Activated T-cell treated with anti-CD3 and anti-CD28 coated beads, Interleukin-2, amount 50 U/mL, for 24 hours (primary cell): ENCODE results near the gene MBD4.
A peak's percentile ranks its signal among the peaks of the same experiment; 100 is the strongest.

Experiments
- DNase-seq: peaks from one replicate; pipeline ENCODE4 v3.0.0-alpha.2; 2020
- H3K27ac Mint-ChIP-seq: 2 replicates; pipeline ENCODE4 v1.8.0; 2020; ENCODE audit warnings: mild to moderate bottlenecking, mixed read lengths
- H3K27me3 Mint-ChIP-seq: 2 replicates; pipeline ENCODE4 v1.8.0; 2020; ENCODE audit warnings: mixed read lengths
- H3K36me3 Mint-ChIP-seq: 2 replicates; pipeline ENCODE4 v1.8.0; 2020; ENCODE audit warnings: low read depth, mixed read lengths
- H3K4me1 Mint-ChIP-seq: 2 replicates; pipeline ENCODE4 v1.8.0; 2020; ENCODE audit warnings: low read depth, mixed read lengths
- H3K4me3 Mint-ChIP-seq: 2 replicates; pipeline ENCODE4 v1.8.0; 2020; ENCODE audit warnings: mild to moderate bottlenecking, moderate library complexity, mixed read lengths
- H3K9me3 Mint-ChIP-seq: 2 replicates; pipeline ENCODE4 v1.8.0; 2020; ENCODE audit warnings: mixed read lengths

The MBD4 gene

DNA sequence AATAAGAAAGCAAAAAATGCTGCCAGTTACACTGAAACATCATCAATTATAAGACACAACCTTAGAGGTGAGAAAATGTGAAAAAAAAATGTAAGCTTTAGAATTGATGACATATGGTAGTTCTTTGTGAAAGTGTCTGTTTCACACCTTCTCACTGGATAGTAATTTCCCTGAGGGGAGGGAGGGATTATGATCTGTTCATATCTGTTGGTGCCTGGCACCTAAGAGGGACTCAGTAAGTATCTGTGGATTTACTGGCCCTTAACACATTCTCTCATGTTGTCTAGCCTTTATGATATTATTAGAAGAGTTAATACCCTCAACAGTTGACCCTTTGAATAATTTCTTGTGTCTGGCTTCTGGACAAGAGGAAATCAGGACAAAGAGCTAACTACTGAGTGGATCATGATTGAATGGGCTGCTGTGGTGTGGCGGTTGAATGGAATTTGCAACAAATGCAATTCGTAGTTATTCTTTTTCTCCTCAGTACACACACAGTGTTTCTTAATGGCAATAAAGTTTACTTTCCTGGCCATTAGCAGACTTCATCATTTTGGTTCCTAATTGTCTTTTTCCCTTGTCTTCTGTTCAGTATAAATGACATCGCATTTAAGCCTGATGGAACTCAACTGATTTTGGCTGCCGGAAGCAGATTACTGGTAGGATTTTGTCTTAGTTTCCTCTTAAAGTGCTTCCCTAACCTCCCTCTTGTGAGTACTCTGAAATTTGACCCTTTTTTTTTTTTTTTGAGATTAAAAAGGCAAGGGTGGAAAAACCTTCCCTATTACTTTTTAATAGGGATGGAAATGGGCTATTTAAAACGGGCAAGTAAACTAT is 9.7 kb upstream of the MBD4 start:
- Mint-ChIP-seq H3K4me1 (no peaks in the 10 kb centered on the region), H3K9me3 (no peaks in the 10 kb centered on the region), H3K36me3 (peaks cover 23% of the 10 kb centered on the region), H3K27me3 (no peaks in the 10 kb centered on the region), H3K4me3 (no peak overlapping the region), H3K27ac (no peak overlapping the region)
- no peak for DNase-seq

DNA sequence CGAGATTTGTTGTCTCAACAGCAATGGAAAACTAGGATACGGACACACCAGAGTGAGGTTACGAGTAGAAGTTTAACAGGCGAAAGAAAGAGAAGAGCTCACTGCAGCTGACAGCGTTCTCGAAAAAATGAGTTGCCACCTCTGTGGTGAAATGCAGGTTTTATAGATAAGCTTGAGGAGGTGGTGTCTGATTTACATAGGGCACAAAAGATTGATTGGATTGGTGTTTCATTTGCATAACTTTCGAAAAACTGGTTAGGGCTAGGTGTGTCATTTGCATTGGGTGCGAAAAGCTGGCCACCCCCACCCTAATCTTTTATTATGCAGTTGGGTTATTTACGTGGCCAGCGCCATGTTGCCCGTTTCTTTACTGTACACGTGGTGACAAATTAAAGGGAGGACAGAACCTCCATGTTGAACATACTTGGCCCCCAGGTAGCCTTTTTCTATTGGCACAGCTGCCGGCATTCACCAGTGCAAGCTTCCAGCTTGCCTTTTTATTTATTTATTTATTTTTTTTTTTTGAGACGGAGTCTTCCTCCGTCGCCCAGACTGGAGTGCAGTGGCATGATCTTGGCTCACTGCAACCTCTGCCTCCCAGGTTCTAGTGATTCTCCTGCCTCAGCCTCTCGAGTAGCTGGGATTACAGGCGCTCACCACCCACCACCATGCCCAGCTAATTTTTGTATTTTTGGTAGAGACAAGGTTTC is 8.6 kb upstream of the MBD4 start:
- no peak overlapping the region for H3K4me3 Mint-ChIP-seq
- H3K27me3 Mint-ChIP-seq, result no peaks in the 10 kb centered on the region
- no peak overlapping the region for H3K27ac Mint-ChIP-seq
- no peaks in the 10 kb centered on the region for H3K9me3 Mint-ChIP-seq
- DNase-seq, result no peak
- peaks cover 16% of the 10 kb centered on the region for H3K36me3 Mint-ChIP-seq
- peaks cover 6% of the 10 kb centered on the region for H3K4me1 Mint-ChIP-seq

DNA sequence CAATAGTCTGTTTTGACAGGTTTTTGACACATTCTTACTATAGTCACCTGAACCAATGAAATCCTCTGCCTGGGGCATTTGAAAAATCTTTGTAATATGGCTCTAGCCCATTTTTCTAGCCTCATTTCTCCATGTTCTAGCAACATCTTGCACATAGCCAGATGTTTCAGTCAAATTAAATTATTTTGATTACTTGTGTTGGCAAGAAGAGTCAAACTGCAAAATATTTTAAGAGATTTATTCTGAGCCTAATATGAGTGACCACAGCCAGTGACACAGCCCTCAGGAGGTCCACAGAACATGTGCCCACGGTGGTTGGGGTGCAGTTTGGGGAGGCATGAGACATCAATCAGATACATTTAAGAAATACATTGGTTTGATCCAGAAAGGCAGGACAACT is 7.2 kb upstream of the MBD4 start:
- no peak overlapping the region for H3K27ac Mint-ChIP-seq
- H3K36me3 Mint-ChIP-seq, result peaks cover 2% of the 10 kb centered on the region
- no peak for DNase-seq
- H3K9me3 Mint-ChIP-seq, result no peaks in the 10 kb centered on the region
- H3K4me3 Mint-ChIP-seq, result no peak overlapping the region
- H3K4me1 Mint-ChIP-seq, result peaks cover 18% of the 10 kb centered on the region
- H3K27me3 Mint-ChIP-seq, result no peaks in the 10 kb centered on the region

DNA sequence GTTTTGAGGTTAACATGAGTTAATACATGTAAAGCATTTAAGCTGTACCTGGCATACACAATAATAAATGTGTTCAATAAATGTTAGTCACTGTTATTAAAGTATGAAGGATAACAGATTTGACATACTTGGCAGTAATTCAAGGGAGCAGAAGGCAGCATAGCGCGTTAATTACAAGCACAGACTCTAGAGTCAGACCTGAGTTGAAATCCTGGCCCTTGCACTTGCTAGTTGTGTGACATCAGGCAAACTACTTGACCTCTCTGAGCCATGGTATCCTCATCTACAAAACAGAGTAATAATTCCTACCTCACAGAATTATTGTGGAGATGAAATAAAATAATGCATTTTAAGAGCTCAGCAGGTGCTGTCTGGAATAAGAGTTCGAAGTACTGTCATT is 5.7 kb upstream of the MBD4 start:
- Mint-ChIP-seq H3K27me3 (no peaks in the 10 kb centered on the region), H3K27ac (no peak overlapping the region), H3K9me3 (no peaks in the 10 kb centered on the region), H3K4me3 (no peak overlapping the region), H3K4me1 (peaks cover 31% of the 10 kb centered on the region), H3K36me3 (no peaks in the 10 kb centered on the region)
- no peak for DNase-seq

DNA sequence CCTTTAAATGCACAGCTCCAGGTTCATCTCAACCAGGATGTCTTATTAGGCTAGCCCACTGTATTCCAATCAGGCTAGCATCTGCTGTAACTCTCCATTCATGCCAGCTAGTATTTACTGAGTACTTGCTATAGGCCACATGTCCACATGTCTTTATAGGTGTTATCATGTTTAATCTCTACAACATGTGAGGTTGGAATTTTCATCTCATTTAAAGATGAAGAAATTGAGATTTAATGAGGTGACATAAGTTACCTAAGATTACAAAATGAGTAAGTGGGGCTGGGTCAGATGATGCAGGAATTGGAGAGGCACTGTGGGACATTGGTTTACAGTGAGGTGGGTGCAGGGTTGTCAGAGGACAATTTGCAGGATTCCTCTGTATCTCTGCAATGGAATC is 3.2 kb upstream of the MBD4 start:
- H3K9me3 Mint-ChIP-seq, result no peaks in the 10 kb centered on the region
- no peak for DNase-seq
- H3K4me3 Mint-ChIP-seq, result no peak overlapping the region
- peak overlapping the region; percentile 31 for H3K27ac Mint-ChIP-seq
- peaks cover 17% of the 10 kb centered on the region for H3K36me3 Mint-ChIP-seq
- no peaks in the 10 kb centered on the region for H3K27me3 Mint-ChIP-seq
- H3K4me1 Mint-ChIP-seq, result peaks cover 40% of the 10 kb centered on the region

DNA sequence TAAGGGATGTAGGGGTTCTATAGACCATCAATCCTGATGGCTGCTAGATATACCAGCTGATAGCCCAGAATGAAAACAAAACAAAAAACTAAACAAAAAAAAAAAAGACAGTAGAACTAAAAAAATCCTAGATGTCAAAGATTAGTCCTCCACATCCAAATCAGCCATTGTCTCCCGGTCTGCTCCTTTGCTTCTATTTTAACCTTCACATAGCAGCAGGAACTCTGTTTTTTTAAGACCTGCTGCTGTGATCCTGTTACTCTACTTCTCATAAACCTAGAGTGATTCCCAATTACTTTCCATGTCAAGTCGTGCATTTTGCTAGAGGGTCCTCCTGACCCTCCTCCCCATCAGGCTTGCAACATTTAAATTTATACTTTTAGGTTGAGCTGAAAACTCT is 2.7 kb upstream of the MBD4 start:
- Mint-ChIP-seq H3K4me1 (peaks cover 45% of the 10 kb centered on the region), H3K27me3 (no peaks in the 10 kb centered on the region), H3K4me3 (no peak overlapping the region), H3K36me3 (peaks cover 22% of the 10 kb centered on the region), H3K27ac (peak overlapping the region; percentile 31), H3K9me3 (no peaks in the 10 kb centered on the region)
- DNase-seq, result no peak

DNA sequence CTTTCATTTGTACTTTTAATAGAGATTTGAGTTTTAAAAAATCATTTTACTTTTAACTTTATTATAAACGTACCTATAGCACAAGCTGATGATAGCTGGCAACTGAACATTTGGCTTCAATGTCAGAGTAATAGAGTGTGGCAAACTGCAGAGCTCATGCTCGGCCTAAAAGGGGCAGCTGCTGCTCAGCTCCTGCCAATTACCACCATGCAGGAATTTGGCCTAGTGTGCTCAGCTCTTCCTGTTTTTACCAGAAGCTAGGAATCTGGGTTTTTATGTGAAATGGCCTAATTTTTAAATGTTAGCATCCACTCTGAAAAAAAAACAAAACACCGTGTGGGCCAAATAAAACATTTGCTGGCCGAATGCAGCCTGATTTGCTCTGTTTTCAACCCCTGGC is 2.0 kb upstream of the MBD4 start:
- Mint-ChIP-seq H3K27me3 (no peaks in the 10 kb centered on the region), H3K4me1 (peaks cover 51% of the 10 kb centered on the region), H3K36me3 (peaks cover 28% of the 10 kb centered on the region), H3K27ac (peak overlapping the region; percentile 96), H3K4me3 (peak overlapping the region; percentile 98), H3K9me3 (no peaks in the 10 kb centered on the region)
- no peak for DNase-seq

DNA sequence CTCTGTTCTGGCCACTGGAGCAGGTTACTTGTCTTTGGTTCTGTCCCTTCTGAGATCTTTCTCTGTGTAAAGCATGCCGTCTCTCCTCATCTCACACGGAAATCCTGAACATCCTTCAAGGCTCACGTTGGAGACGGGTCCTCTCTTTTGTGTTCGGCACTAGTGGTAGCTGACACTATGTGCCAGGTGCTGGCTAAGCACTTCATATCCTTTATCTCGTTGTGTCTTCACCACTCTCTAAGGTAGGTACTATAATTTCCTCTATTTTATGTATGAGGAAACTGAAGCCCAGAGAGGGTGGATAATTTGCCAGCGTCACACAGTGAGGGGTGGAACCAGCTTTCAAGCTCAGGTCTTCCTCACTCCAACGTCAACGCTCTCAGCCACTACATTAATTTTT is 1.5 kb upstream of the MBD4 start:
- DNase-seq, result no peak
- H3K27me3 Mint-ChIP-seq, result no peaks in the 10 kb centered on the region
- H3K9me3 Mint-ChIP-seq, result no peaks in the 10 kb centered on the region
- H3K4me1 Mint-ChIP-seq, result peaks cover 57% of the 10 kb centered on the region
- peak overlapping the region; percentile 96 for H3K27ac Mint-ChIP-seq
- H3K36me3 Mint-ChIP-seq, result peaks cover 33% of the 10 kb centered on the region
- peak overlapping the region; percentile 98 for H3K4me3 Mint-ChIP-seq

DNA sequence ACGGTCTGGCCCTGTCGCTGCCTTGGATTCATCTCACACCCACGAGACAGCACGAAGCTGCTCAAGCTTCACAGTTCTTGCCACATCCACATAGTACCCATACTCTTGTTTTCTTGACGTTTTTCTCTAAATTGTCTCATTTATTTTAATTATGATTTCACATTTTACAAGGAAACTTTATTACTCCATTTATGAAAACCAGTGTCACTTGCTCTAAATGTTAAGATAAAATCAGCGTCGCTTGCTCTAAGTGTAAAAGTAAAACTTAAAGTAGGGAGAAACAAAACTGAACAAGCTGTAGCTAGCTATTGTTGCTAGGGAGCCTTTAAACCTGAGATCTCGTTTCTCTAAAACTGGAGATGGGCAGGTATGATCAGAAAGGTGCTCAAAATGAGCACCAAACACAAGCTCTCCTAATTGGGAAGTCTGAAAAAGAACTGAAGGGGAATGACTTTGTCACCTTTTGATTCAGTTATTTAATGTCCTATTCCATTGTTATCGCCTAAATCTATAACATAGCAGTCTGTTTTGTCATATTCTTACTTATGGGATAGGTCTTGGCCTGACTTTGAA is 956 bp upstream of the MBD4 start:
- Mint-ChIP-seq H3K27me3 (no peaks in the 10 kb centered on the region), H3K27ac (peak overlapping the region; percentile 96), H3K9me3 (no peaks in the 10 kb centered on the region), H3K4me3 (peak overlapping the region; percentile 98), H3K36me3 (peaks cover 38% of the 10 kb centered on the region), H3K4me1 (peaks cover 62% of the 10 kb centered on the region)
- DNase-seq, result no peak

DNA sequence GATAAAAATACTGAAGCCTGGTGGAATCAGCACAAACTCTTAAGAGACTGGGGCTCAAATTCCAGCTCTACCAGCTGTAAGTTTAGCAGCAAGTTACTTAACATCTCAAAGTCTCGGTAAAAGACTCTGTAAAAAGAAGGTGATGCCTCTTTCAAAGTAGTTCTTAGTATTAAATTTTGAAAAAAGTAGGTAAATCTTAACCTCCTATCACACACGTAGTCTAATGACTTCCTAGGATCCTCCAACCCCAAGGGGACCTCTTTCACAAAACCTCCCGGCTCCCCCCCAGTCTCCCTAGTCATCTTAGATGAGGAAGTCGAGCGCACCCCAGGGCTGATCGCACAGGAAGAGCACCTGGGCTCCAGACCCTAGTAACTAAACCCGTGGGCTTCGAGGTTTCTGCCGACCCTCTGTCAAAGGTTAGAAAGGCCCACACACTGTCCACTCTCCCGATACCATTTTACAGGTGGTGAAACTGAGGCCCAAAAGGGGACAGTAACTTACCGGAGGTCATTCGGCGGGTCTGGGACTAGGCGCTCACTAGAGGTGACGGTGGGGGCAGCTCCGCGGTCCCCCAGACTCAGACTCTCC is 427 bp downstream of the MBD4 start:
- H3K27me3 Mint-ChIP-seq, result no peaks in the 10 kb centered on the region
- no peaks in the 10 kb centered on the region for H3K9me3 Mint-ChIP-seq
- H3K36me3 Mint-ChIP-seq, result peaks cover 52% of the 10 kb centered on the region
- peak overlapping the region; percentile 96 for H3K27ac Mint-ChIP-seq
- peaks cover 74% of the 10 kb centered on the region for H3K4me1 Mint-ChIP-seq
- no peak for DNase-seq
- H3K4me3 Mint-ChIP-seq, result peak overlapping the region; percentile 98

DNA sequence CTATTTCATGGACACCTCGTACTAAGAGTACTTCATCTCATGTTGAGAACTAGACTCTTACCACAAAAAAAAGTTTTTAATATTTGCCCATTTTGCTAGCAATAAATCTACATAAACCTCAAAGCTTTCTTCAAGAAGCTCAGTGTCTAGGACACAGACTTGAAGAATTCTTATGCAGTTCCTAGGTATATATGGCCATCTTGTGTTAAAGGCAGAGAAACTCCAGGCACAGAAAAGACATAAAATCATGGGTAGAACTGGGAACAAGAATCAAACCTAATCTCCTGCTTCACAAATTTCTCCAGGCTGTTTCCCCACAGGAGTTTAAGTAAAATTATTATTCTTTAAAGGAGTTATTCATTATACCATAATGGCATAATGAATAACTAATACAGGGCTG is 4.4 kb downstream of the MBD4 start:
- Mint-ChIP-seq H3K4me3 (peak overlapping the region; percentile 31), H3K27me3 (no peaks in the 10 kb centered on the region), H3K27ac (peak overlapping the region; percentile 48), H3K36me3 (peaks cover 91% of the 10 kb centered on the region), H3K9me3 (no peaks in the 10 kb centered on the region), H3K4me1 (peaks cover 55% of the 10 kb centered on the region)
- DNase-seq, result no peak

DNA sequence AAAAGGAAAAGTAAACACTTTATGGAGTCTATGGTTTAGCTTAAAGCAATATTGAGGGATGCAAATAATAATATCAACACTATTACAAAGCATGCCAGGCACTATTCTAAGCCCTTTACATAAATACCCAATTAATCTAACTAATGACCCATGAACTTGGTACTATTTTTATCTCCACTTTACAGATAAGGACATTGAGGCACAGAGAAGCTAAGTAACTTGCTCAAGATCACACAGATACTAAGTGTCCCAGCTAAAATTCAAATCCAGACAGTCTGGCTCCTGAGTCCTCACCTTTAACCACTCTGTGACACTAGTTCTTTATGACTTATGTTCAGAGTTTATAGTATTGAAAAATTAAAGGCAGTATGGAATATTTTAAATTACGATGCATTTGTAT is 5.6 kb downstream of the MBD4 start:
- H3K27ac Mint-ChIP-seq, result peak overlapping the region; percentile 56
- peaks cover 63% of the 10 kb centered on the region for H3K4me1 Mint-ChIP-seq
- H3K36me3 Mint-ChIP-seq, result peaks cover 97% of the 10 kb centered on the region
- H3K27me3 Mint-ChIP-seq, result no peaks in the 10 kb centered on the region
- no peak overlapping the region for H3K4me3 Mint-ChIP-seq
- no peaks in the 10 kb centered on the region for H3K9me3 Mint-ChIP-seq
- DNase-seq, result no peak

DNA sequence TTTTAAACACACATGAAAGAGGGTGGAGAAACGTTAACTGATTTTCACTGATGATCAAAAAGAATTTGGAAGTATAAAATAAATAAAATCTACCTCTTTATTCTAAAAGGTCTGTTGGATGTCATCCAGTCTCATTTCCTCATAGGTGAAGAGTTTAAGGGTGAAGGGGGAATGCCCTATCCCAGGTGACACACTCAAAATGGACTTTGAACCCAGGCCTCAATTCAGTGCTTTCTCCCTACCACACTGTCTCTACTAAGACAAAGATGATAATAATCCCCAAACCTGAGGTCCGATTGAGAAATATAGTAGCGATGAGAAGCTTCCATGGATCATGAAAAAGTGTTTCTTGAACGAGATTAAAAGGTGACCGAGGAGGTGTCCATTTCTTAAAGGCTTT is 6.2 kb downstream of the MBD4 start:
- Mint-ChIP-seq H3K27me3 (no peaks in the 10 kb centered on the region), H3K4me3 (no peak overlapping the region), H3K9me3 (no peaks in the 10 kb centered on the region), H3K27ac (peak overlapping the region; percentile 44), H3K4me1 (peaks cover 67% of the 10 kb centered on the region), H3K36me3 (peaks cover 98% of the 10 kb centered on the region)
- DNase-seq, result no peak

DNA sequence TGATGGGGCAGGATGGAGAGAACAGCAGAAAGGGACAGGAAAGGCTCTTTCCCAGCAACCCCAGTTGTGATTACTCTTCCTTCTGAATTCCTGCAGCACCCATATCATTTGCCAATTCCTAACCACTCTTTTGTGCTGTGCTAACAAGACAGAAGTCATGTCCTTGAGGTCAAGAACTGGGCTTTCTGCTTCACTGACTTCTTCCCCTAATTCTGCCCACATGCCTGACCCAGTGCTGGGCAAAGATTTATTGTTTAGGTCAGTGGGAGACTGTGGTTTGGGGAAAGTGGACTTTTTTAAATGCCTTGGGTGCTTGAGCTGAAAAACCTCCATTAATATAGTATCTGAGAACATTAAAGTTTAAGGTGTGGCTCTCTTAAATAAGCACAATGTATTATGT is 7.1 kb downstream of the MBD4 start:
- DNase-seq, result no peak
- H3K4me3 Mint-ChIP-seq, result no peak overlapping the region
- H3K36me3 Mint-ChIP-seq, result peaks cover 90% of the 10 kb centered on the region
- no peaks in the 10 kb centered on the region for H3K27me3 Mint-ChIP-seq
- peak overlapping the region; percentile 44 for H3K27ac Mint-ChIP-seq
- H3K4me1 Mint-ChIP-seq, result peaks cover 67% of the 10 kb centered on the region
- no peaks in the 10 kb centered on the region for H3K9me3 Mint-ChIP-seq

DNA sequence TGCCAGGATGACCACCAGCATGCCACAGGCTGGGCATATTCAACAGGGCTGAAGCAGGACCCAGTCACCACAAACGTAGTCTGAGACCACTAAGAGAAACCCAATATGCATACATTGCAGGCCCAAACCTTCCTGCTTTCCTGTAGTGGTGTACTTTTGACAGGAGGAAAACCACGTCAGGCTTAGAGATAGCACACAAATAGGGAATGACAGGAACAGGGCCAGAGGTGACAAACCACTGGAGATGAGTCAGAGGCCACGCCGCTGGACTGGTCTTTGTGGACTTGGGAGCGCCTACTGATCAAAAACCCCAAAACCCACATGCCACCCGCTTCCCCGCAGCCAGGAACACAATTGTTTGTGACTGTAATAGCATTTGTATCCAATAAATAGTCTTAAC is 7.7 kb downstream of the MBD4 start:
- H3K4me1 Mint-ChIP-seq, result peaks cover 64% of the 10 kb centered on the region
- H3K36me3 Mint-ChIP-seq, result peaks cover 85% of the 10 kb centered on the region
- H3K4me3 Mint-ChIP-seq, result no peak overlapping the region
- peak overlapping the region; percentile 57 for H3K27ac Mint-ChIP-seq
- DNase-seq, result no peak
- H3K27me3 Mint-ChIP-seq, result no peaks in the 10 kb centered on the region
- no peaks in the 10 kb centered on the region for H3K9me3 Mint-ChIP-seq
